HL-60 (cell line): ENCODE data around the gene ADAMTS3.

Experiments used
- CTCF ChIP-seq: IDR thresholded peaks from one replicate; pipeline ENCODE4 v1.5.1; 2011; ENCODE audit warnings: low read length, control low read depth, inconsistent platforms; ENCODE audit not compliant: insufficient read depth
- GABPA ChIP-seq: IDR thresholded peaks from 2 replicates; pipeline ENCODE4 v1.6.1; 2012; ENCODE audit warnings: low read depth
- POLR2AphosphoS5 ChIP-seq: IDR thresholded peaks from 2 replicates; pipeline ENCODE4 v1.6.1; 2012; ENCODE audit warnings: low read depth
- REST ChIP-seq: IDR thresholded peaks from 2 replicates; pipeline ENCODE4 v1.6.1; 2012; ENCODE audit warnings: low read depth; ENCODE audit not compliant: insufficient replicate concordance
- SPI1 ChIP-seq: IDR thresholded peaks from 2 replicates; pipeline ENCODE4 v1.6.1; 2012; ENCODE audit warnings: low read depth, mild to moderate bottlenecking, borderline replicate concordance

- TF ChIP-seq CTCF (no peak), POLR2AphosphoS5 (no peak), SPI1 (no peak), REST (no peak), GABPA (no peak)
These were observed 294.8 kb downstream of the ADAMTS3 start for GRCh38 chr4:72274251-72274650.
